Mesenchymal stem cell (in vitro differentiated cells and primary cell): ENCODE measurements around the gene MAP7D1.

ENCODE experiments used
- DNase-seq: peaks from one replicate; pipeline ENCODE4 v3.0.0-alpha.2; 2013
- H2AFZ ChIP-seq: one replicate; pipeline ENCODE4 v1.6.1; 2013; ENCODE audit warnings: low read depth, mild to moderate bottlenecking, control low read depth, inconsistent platforms, low read length, moderate library complexity
- H2AK5ac ChIP-seq: 2 replicates; pipeline ENCODE4 v1.6.1; 2013; ENCODE audit warnings: low read length, moderate library complexity, mild to moderate bottlenecking, inconsistent platforms; ENCODE audit not compliant: severe bottlenecking
- H2BK120ac ChIP-seq: one replicate; pipeline ENCODE4 v1.6.1; 2013; ENCODE audit warnings: low read depth, mild to moderate bottlenecking, inconsistent platforms, low read length, moderate library complexity
- H2BK12ac ChIP-seq, 2 experiments: one replicate each; pipeline ENCODE4 v1.6.1; 2013; ENCODE audit warnings: inconsistent platforms in 2 of 2, low read length in 2 of 2, mild to moderate bottlenecking in 2 of 2, moderate library complexity in 2 of 2, control low read depth in 1 of 2
- H2BK15ac ChIP-seq: one replicate; pipeline ENCODE4 v1.6.1; 2013; ENCODE audit warnings: mild to moderate bottlenecking, low read depth, inconsistent platforms; ENCODE audit not compliant: poor library complexity, severe bottlenecking
- H2BK5ac ChIP-seq: 2 replicates; pipeline ENCODE4 v1.6.1; 2013; ENCODE audit warnings: low read depth, mild to moderate bottlenecking, low read length, control low read depth, inconsistent platforms; ENCODE audit not compliant: poor library complexity, severe bottlenecking
- H3K14ac ChIP-seq, 2 experiments: one replicate each; pipeline ENCODE4 v1.6.1; 2013; ENCODE audit warnings: inconsistent platforms in 2 of 2, low read length in 2 of 2, control low read depth in 1 of 2, mild to moderate bottlenecking in 1 of 2, moderate library complexity in 1 of 2
- H3K18ac ChIP-seq, 2 experiments: one replicate each; pipeline ENCODE4 v1.6.1; 2013; ENCODE audit warnings: inconsistent platforms in 2 of 2, low read length in 2 of 2, control low read depth in 1 of 2, low read depth in 1 of 2, mild to moderate bottlenecking in 1 of 2
- H3K23ac ChIP-seq, 2 experiments: one replicate each; pipeline ENCODE4 v1.6.1; 2013; ENCODE audit warnings: inconsistent platforms in 2 of 2, low read length in 2 of 2, mild to moderate bottlenecking in 2 of 2, moderate library complexity in 2 of 2, control low read depth in 1 of 2
- H3K27ac ChIP-seq: 2 replicates; pipeline ENCODE4 v1.5.1; 2013; ENCODE audit warnings: mild to moderate bottlenecking, moderate library complexity, low read length, control low read depth, inconsistent platforms; ENCODE audit not compliant: poor library complexity, severe bottlenecking
- H3K27me3 ChIP-seq, 2 experiments: 2 replicates each; pipeline versions ENCODE4 v1.6.1 to v1.7.0; 2013; ENCODE audit warnings: low read length in 2 of 2, mild to moderate bottlenecking in 2 of 2, moderate library complexity in 2 of 2, control low read depth in 1 of 2, inconsistent platforms in 1 of 2; ENCODE audit not compliant: control insufficient read depth in 1 of 2, insufficient read depth in 1 of 2
- H3K36me3 ChIP-seq, 2 experiments: 2 replicates each; pipeline versions ENCODE4 v1.6.1 to v1.7.0; 2013; ENCODE audit warnings: low read length in 2 of 2, control low read depth in 1 of 2, inconsistent platforms in 1 of 2, low read depth in 1 of 2, mild to moderate bottlenecking in 1 of 2; ENCODE audit not compliant: insufficient read depth in 2 of 2, control insufficient read depth in 1 of 2
- H3K4ac ChIP-seq, 2 experiments: one replicate each; pipeline ENCODE4 v1.6.1; 2013; ENCODE audit warnings: inconsistent platforms in 2 of 2, low read length in 2 of 2, mild to moderate bottlenecking in 2 of 2, moderate library complexity in 2 of 2, control low read depth in 1 of 2, low read depth in 1 of 2
- H3K4me1 ChIP-seq: 2 replicates; pipeline ENCODE4 v1.6.1; 2013; ENCODE audit warnings: low read depth, low read length, control low read depth; ENCODE audit not compliant: control insufficient read depth, insufficient read depth
- H3K4me2 ChIP-seq: 2 replicates; pipeline ENCODE4 v1.6.1; 2013; ENCODE audit warnings: low read length, mild to moderate bottlenecking, inconsistent platforms; ENCODE audit not compliant: poor library complexity, severe bottlenecking
- H3K4me3 ChIP-seq, 2 experiments: 2 replicates each; pipeline versions ENCODE4 v1.5.1 to v1.7.0; 2013; ENCODE audit warnings: low read length in 2 of 2, mild to moderate bottlenecking in 2 of 2, control low read depth in 1 of 2, low read depth in 1 of 2; ENCODE audit not compliant: insufficient read depth in 1 of 2
- H3K79me1 ChIP-seq: replicated peaks from 2 replicates; pipeline ENCODE4 v1.6.1; 2013; ENCODE audit warnings: mild to moderate bottlenecking, control low read depth, low read length, inconsistent platforms; ENCODE audit not compliant: poor library complexity, severe bottlenecking
- H3K9ac ChIP-seq: 2 replicates; pipeline ENCODE4 v1.7.0; 2013; ENCODE audit warnings: mild to moderate bottlenecking, low read length, moderate library complexity
- H3K9me3 ChIP-seq: 2 replicates; pipeline ENCODE4 v1.7.0; 2013; ENCODE audit warnings: mild to moderate bottlenecking, low read length; ENCODE audit not compliant: control insufficient read depth
- H4K8ac ChIP-seq: one replicate; pipeline ENCODE4 v1.6.1; 2013; ENCODE audit warnings: inconsistent platforms, mild to moderate bottlenecking, low read length, moderate library complexity
- H4K91ac ChIP-seq: one replicate; pipeline ENCODE4 v1.6.1; 2013; ENCODE audit warnings: mild to moderate bottlenecking, low read length, inconsistent platforms
- WGBS: methylation state at CpG from one replicate; pipeline ENCODE4 v1.1.7; 2013; ENCODE audit warnings: mixed read lengths; 5-methylcytosine and 5-hydroxymethylcytosine counted together

MAP7D1 gene

DNA sequence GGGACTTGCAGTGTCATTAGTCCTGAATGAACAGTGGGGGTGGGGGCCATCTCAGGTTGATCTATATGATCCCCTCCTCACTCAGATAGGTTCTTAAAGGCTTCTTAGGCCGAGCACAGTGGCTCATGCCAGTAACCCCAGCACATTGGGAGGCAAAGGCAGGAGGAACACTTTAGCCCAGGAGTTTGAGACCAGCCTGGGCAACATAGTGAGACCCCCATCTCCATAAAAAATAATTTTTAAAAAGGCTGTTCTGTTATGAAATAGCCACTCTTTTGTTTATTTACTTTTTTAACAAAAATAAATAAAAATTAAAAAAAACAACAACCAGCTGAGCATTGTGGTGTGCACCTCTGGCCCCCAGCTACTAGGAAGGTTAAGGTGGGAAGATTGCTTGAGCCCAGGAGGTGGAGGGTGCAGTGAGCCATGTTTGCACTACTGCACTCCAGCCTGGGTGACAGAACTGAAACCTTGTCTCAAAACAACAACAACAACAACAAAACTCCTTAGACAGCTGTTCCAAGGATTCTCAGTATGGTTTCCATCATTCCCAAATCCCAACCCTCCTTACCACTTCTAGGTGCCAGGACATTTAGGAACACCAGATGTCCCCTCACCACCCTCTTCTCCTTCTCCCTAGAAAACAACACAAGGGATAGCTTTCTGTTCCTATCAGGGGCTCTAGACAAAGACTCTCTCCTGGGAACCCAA lies 4.7 kb upstream of the MAP7D1 start:
- no peak overlapping the region for H2AFZ ChIP-seq
- no peak overlapping the region for H2BK15ac ChIP-seq
- no peaks in the 10 kb centered on the region for H3K9me3 ChIP-seq
- H4K91ac ChIP-seq = peak overlapping the region; percentile 98
- peaks cover 9% of the 10 kb centered on the region for H3K79me1 ChIP-seq
- 17% methylated on average over 1 of the region's 1 CpG for WGBS
- peak overlapping the region; percentile 87 for H3K9ac ChIP-seq
- peaks cover 28% of the 10 kb centered on the region for H3K4me1 ChIP-seq
- H2BK120ac ChIP-seq = peak overlapping the region; percentile 42
- H3K4me2 ChIP-seq = peak overlapping the region; percentile 26
- H2BK12ac ChIP-seq = peak overlapping the region; percentile 66 to 88
- peak overlapping the region; percentile 65 for H2AK5ac ChIP-seq
- peak overlapping the region; percentile 92 for H3K27ac ChIP-seq
- no peak overlapping the region for H3K23ac ChIP-seq
- no peak overlapping the region for H4K8ac ChIP-seq
- no peak overlapping the region for H2BK5ac ChIP-seq
- peaks cover 5 to 12% of the 10 kb centered on the region in 2 experiments for H3K36me3 ChIP-seq
- peak overlapping the region; percentile 82 to 87 for H3K18ac ChIP-seq
- no peak for DNase-seq
- H3K4ac ChIP-seq = peak overlapping the region; percentile 1 to 65
- H3K27me3 ChIP-seq = no peaks in the 10 kb centered on the region
- H3K4me3 ChIP-seq = peak overlapping the region in 1 of 2 experiments; percentile 48
- H3K14ac ChIP-seq = no peak overlapping the region

DNA sequence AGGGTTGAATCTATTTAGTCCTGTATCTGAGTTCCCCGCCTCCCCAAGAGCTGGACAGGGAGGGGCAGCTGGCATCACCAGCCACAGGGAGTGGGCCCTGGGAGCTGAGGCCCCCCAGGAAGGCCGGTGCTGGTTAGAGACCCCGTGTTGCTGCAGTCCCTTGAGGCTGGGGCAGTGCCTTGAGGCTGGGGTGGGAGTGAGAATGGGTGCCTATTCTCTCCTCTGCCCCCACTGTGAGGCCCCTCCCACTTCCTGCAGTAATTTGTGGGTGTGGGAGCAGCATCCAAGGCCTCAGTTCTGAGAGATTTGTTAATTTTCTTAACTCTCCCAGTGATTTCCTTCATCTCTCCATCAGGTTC lies 4.1 kb upstream of the MAP7D1 start:
- no peaks in the 10 kb centered on the region for H3K9me3 ChIP-seq
- no peaks in the 10 kb centered on the region for H3K27me3 ChIP-seq
- H3K23ac ChIP-seq = peak overlapping the region in 1 of 2 experiments; percentile 78
- peak overlapping the region; percentile 98 for H4K91ac ChIP-seq
- H3K4ac ChIP-seq = peak overlapping the region; percentile 1 to 83
- WGBS = 74% methylated on average over 3 of the region's 3 CpGs
- peak overlapping the region; percentile 65 for H2AK5ac ChIP-seq
- H4K8ac ChIP-seq = peak overlapping the region; percentile 88
- H3K4me3 ChIP-seq = no peak overlapping the region
- H2AFZ ChIP-seq = no peak overlapping the region
- H2BK12ac ChIP-seq = peak overlapping the region; percentile 85 to 88
- H3K9ac ChIP-seq = peak overlapping the region; percentile 87
- no peak overlapping the region for H2BK5ac ChIP-seq
- H3K27ac ChIP-seq = peak overlapping the region; percentile 38
- H3K4me2 ChIP-seq = no peak overlapping the region
- peaks cover 6% of the 10 kb centered on the region for H3K79me1 ChIP-seq
- peaks cover 28% of the 10 kb centered on the region for H3K4me1 ChIP-seq
- peak overlapping the region; percentile 11 for H2BK120ac ChIP-seq
- H3K36me3 ChIP-seq = peaks cover 5 to 8% of the 10 kb centered on the region in 2 experiments
- DNase-seq = no peak
- H2BK15ac ChIP-seq = no peak overlapping the region
- no peak overlapping the region for H3K14ac ChIP-seq
- H3K18ac ChIP-seq = peak overlapping the region; percentile 72 to 89

DNA sequence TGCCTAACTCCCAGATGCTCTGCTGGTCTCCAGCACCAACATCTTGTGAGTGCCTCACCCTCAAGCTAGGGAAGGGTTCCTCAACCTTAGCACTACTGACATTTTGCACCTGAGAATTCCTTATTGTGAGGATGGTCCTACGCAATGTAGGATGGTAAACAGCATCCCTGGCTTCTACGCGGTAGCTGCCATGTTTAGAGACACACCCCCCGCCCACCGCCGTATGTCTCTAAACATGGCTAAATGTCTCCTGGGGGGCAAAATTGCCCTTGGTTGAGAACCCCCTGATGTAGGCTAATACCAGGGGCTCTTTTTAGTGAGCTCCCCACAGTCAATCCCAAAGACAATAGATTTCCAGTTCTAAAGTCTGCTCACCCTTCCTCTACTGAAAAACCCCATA lies 2.5 kb upstream of the MAP7D1 start:
- H3K4ac ChIP-seq = no peak overlapping the region
- H3K4me2 ChIP-seq = no peak overlapping the region
- peak overlapping the region; percentile 5 for H2AK5ac ChIP-seq
- H2AFZ ChIP-seq = no peak overlapping the region
- DNase-seq = no peak
- H3K79me1 ChIP-seq = peaks cover 4% of the 10 kb centered on the region
- H2BK15ac ChIP-seq = no peak overlapping the region
- H3K4me3 ChIP-seq = no peak overlapping the region
- H3K27me3 ChIP-seq = no peaks in the 10 kb centered on the region
- H2BK12ac ChIP-seq = peak overlapping the region in 1 of 2 experiments; percentile 52
- peaks cover 7 to 10% of the 10 kb centered on the region in 2 experiments for H3K36me3 ChIP-seq
- H3K27ac ChIP-seq = no peak overlapping the region
- H3K14ac ChIP-seq = no peak overlapping the region
- H4K8ac ChIP-seq = no peak overlapping the region
- H3K9me3 ChIP-seq = no peaks in the 10 kb centered on the region
- WGBS = 98% methylated on average over 6 of the region's 6 CpGs
- H3K18ac ChIP-seq = no peak overlapping the region
- H3K4me1 ChIP-seq = peaks cover 39% of the 10 kb centered on the region
- no peak overlapping the region for H2BK5ac ChIP-seq
- no peak overlapping the region for H3K9ac ChIP-seq
- no peak overlapping the region for H3K23ac ChIP-seq
- no peak overlapping the region for H4K91ac ChIP-seq
- H2BK120ac ChIP-seq = no peak overlapping the region

DNA sequence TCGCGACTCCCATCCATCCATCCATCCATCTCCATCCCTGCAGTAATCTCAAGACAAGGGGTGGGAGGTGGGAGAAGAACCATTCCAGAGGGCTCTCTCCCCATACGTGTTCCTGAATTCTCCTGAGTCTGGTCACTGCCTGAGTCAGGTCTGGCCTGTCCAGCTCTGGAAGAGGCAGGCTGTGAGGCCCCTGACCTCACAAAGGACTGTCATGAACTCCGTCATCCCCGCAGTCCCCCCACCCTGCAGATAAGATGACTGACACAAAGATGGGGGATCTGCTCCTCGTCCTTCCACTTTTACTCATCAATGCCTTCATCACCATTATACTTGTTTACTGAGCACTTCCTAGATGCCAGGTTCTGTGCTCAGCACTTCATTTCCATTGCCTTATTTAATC lies 1.6 kb upstream of the MAP7D1 start:
- Histone ChIP-seq H2BK15ac (peak overlapping the region; percentile 15), H3K4me3 (no peak overlapping the region)

More for the DNA sequence above, 1.6 kb upstream of the MAP7D1 start:
- Histone ChIP-seq H3K36me3 (peaks cover 10 to 14% of the 10 kb centered on the region in 2 experiments), H3K4me1 (peaks cover 40% of the 10 kb centered on the region), H3K9ac (peak overlapping the region; percentile 100), H2BK12ac (peak overlapping the region in 1 of 2 experiments; percentile 21), H4K91ac (peak overlapping the region; percentile 73), H3K4me2 (no peak overlapping the region), H2AFZ (no peak overlapping the region), H3K18ac (no peak overlapping the region), H2BK120ac (no peak overlapping the region), H4K8ac (no peak overlapping the region), H3K79me1 (peaks cover 4% of the 10 kb centered on the region), H3K4ac (no peak overlapping the region), H3K23ac (no peak overlapping the region), H3K27ac (no peak overlapping the region), H3K9me3 (no peaks in the 10 kb centered on the region), H3K14ac (no peak overlapping the region), H2AK5ac (peak overlapping the region; percentile 46), H3K27me3 (no peaks in the 10 kb centered on the region), H2BK5ac (no peak overlapping the region)
- DNase-seq = no peak
- WGBS = 84% methylated on average over 6 of the region's 6 CpGs
